Cortex of kidney (tissue), 1 donor: ENCODE data around the gene VAV2.

Experiments
- DNase-seq: peaks from one replicate; lab custom pipeline; 2025; lab: John Stamatoyannopoulos, UW

Gene VAV2

DNA sequence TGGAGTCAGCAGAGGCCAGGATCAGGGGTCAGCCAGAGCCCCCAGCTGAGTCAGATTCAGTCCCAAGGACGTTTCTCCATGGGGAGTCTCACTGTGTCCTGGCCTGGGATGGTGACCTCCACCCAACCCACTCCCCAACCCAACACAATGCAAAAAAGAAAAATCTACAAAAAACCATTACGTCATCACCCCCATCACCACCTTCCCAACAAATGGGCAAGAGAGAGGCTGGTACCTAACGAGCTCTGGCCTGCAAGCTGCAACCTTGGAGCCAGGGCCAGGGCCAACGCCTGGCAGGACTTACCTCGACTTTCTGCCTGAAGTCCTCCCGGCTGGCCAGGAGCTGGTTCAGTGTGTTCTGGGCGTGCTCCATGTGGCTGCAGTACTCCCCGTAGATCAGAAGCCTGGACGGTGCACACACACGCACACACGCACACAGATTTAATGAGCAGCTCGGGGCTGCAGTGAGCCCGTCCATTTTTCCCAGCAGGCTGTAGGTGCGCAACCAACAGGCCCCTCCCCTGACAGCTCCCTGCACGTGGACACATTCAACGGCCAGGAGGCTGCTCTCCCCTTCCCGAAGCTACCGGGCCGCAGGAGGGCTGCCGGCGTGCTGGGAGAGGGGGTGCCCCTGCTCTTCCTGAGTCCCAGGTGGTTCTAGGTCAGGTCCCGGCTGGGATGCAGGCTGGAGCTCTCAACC, 194.6 kb downstream of the VAV2 start:
- no peak for DNase-seq

DNA sequence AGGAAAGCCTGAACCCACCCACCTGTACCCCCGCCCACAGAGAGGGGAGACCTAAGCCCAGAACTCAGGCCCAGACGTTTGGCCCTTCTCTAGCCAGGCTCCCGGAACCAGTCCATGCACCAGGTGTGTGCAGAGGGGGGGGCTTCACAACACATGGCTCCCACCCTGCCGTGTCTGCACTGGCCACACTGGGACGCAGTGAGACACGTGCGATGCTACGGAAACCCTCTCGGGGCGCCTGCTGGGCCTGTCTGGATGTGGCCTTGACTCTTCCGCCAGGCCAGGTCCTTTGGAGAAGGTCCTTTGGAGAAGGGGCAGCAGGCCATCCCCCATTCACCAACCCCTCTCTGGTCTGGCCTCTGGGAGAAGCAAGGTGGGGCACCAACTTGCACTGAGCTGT, 195.6 kb downstream of the VAV2 start:
- DNase-seq: no peak

DNA sequence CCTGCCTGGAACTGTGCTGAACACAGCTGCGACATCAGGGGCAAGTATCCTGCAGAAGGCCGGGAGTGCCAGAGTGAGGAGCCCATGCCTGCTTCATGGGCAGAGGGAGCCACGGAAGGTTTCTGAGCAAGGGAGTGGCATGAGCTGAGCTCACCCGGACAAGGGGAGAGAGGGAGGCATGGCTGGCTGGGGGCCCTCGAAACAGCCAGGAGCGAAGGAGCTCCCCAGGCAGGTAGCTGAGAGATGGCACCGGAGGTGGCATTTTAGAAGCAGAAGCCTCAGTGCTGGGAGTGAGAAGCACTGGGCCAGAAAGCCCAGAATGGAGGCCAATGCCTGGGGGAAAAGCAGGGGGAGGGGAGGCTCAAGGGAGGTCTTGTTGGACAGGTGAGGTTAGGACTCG, 197.1 kb downstream of the VAV2 start:
- no peak for DNase-seq

DNA sequence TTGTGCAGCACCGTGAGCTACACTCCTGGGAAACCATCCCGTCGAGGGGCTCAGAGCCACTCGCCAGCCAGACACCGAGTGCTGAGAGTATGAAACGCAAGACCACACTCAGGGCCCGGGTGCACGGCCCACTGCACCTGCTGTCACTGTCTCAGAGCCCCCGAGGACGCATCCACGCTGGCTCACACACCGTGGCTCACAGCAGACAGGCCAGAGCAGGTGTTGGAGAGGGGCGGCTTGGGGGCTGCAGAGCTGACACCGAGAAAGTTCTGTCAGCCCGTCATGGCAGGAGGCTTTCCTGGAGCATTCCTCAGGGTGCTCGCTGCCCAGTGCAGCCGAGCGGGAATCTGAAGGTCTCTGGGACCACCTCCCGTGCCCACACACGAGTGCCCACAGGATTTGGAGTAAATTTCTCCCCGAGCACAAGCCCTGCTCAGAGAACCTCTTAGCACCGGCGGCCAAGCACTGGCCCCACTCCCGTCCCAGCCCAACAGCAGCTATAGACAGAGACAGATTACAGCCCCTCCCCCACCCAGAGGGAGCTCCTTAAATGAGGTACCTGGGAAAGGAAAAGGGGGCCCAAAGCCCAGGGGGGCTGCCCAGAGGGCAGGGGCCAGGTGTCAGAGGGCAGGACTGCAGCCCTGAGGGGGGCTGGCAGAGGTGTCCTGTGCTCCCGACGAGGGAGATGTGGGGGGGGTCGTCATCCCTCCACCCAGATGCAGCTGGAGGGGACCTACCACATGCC, 197.9 kb downstream of the VAV2 start:
- DNase-seq: no peak

DNA sequence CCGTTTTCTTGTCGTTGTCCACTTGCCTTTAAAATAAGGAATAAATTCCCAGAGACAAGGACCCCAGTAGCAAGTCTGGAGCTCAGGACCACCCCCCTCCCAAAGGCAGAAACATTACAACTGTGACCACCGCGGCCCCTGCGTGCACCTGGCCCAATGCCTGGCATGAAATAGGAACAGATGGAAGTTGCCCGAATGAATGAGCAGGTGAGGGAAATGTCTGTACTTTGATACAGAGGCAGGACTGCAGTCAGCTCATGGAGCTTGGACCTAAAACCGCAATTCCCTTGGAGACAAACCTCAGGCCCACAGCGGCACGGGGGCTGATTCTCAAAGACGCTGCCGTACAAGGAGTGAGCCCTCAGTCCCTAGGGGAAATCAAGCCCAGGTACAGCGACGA, 198.7 kb downstream of the VAV2 start:
- DNase-seq: no peak

DNA sequence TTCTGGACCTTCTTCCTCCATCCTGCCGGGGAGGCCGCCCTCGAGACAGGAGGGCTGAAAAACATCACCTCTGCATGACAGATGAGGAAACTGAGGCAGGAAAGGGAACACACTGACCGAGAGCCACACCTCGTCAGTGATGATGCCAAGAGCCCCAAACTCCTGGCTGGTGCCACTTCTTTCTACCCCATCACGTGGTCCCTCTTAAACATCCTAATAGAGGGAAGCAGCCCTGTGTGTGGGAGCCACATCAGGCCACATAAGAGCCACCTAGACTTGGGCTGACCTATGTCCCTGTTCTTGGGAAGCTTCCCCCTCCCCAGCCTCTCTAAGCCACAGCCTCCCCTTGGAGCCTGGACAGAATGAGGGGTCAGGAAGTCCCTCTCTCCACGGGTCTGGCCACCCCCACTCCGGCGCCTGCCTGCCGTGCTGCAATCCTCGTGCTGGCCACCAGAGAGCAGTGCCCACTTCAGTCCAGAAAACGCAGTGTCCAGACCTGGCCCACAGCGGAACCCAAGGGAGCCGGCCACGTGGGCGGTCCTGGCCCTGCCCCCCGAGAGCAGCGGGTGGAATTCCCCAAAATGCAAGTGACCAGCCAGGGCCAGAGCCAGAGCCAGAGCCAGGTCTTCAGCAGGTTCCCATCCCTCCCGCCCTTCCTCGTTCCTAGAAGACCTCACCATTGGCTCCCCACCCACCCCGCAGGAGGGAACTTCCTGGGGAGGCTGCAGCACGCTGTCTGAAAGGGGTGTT, 199.2 kb downstream of the VAV2 start:
- DNase-seq: no peak

DNA sequence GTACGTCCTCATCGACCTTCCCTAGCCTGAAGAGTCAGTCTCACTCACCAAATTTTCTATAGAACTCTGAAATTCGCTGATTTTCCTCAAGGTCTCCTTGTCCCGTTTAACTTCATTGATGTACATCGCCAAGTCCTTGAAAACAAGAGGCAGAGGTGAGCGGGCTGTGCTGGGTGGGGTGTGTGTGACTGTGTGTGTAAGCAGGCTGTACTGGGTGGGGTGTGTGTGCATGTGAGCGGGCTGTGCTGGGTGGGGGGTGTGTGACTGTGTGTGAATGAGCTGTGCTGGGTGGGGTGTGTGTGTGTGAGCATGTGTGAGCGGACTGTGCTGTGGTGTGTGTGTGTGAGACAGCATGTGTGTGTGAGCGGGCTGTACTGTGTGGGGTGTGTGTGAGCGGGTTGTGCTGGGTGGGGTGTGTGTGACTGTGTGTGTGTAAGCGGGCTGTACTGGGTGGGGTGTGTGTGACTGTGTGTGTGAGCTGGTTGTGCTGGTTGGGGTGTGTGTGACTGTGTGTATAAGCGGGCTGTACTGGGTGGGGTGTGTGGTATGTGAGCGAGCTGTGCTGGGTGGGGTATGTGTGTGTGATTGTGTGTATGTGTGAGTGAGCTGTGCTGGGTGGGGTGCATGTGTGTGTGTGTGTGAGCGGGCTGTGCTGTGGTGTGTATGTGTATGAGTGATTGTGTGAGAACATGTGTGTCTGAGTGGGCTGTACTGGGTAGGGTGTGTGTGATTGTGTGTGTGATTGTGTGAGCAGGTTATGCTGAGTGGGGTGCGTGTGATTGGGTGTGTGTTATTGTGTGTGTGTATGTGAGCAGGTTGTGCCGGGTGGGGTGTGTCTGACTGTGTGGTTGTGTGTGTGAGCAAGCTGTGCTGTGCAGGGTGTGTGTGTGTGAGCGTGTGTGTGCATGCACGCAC, 200.1 kb downstream of the VAV2 start:
- no peak for DNase-seq

DNA sequence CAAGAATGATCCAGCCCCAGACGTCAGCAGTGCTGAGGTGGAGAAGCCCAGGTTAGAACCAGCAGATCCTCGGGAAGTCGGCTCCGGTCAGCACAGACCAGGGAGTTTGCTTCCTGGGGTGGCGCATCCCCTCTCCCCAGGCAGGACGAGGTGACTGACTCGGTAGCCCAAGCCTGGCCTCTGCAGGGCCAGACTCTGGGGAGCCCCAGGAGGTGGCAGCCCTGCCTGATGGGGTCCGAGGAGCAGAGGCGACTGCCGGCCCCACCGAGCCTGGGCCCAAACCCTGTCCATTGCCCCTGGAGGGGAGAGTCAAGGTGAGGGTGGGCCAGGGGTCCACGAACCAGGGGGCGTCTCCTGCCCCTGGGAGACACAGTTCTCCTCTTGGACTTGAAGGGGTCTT, 201.1 kb downstream of the VAV2 start:
- no peak for DNase-seq

DNA sequence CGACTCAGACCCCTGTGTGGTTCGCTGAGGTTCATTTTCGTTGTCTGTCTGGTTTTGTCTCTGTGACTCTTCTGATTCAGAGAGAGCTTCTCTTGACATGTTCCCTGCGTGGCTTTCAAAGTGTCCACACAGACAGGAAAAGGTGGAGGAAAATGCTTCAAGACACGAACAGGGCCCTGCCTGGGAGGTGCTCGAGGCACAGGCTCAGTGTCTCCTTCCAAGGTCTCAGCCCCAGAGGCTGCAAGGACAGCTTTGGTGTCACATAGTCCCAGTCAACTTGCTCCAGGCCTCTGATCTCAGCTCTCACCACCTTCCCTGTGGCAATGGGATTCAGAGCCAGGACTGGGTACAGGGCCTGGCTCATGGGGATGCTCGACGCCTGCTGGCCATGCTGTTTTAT, 202.3 kb downstream of the VAV2 start:
- DNase-seq: no peak

DNA sequence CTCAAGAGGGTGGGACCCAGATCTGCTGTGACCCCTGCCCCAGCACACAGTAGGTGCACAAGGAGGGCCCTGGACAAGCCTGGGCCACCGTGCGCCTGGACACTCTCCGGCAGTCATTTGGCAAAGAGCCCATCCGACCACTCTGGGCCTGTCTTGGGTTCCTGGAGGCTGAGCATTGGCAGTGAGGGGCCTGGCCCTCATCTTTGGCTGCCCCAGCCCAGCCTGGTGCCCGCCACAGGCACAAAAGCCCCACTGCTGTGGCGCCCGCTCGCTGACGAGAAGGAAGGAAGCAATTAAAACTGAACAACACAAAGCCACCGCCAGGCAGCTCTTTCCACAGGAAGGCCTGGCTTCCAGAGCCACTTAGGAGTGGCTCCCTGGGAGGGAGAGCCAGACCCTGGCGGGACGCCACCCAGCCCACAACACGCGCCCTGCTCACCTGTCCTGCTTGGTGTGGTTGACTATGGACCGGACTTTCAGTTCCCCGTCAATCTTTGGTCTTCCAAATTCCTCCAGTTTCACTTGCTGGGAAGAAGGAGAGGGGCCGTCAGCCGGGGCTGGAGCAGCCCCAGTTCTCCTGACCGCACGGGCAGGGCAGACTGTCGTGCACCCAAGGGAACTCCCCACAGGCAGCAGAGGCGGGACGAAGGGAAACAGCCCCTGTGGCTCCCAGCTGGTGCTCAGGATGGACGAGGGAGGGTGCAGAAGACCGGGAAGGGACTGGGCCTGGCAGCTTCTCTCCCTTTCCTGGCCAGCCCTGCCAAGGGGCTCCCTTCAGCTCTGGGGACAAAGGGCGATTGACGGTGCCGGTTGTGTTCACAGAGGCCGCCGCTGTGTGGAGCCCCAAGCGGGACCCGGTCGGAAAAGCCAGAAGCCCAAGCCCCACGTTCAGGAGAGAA, 203.1 kb downstream of the VAV2 start:
- DNase-seq: no peak

DNA sequence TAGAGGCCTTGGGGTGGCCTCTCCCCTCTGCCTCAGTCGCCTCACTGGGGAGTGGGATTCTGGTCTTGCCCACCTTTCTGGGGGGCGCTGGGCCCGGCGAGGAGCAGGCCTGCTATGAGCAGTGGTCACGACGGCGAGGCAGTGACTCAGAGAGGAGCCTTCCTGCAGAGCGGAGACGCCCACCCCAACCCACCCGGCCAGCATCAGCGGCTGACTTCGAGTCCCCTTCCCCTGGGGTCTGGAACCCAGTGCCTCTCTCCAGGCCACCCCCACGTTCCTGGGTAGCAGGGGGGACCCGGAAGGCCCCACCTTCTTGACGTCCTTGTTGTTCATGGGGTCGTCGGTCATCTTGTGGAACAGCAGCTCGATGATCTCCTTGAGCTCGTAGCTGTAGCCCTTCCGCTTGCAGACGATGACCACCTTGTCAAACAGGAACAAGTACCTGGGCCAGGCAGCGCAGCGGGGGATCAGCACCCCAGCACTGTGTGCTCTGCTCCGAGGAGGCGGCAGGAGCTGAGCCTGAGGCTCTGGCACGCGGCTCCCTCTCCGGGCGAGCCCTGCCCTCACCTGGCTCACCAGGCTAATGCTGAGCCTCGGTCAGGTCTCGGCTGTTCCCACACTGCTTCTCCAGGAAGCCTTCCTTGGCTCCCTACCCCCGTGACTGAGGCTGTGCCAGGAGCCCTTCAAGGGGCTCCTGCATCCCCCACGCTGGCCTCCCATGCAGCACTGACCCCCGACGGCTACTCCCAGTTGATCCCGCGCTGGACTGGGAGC, 203.9 kb downstream of the VAV2 start:
- no peak for DNase-seq

DNA sequence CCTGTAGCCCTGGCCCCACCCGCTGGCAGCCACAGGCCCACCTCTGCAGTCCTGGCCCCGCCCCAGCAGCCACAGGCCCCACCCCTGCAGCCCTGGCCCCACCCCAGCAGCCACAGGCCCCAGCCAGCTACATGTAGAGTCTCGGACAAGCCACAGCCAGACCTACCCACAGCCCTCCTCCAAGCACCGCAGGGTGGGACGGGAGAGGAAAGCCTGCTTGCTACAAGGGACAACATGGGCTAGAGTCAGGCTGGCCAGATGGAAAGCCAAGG, 204.4 kb downstream of the VAV2 start:
- DNase-seq: no peak

DNA sequence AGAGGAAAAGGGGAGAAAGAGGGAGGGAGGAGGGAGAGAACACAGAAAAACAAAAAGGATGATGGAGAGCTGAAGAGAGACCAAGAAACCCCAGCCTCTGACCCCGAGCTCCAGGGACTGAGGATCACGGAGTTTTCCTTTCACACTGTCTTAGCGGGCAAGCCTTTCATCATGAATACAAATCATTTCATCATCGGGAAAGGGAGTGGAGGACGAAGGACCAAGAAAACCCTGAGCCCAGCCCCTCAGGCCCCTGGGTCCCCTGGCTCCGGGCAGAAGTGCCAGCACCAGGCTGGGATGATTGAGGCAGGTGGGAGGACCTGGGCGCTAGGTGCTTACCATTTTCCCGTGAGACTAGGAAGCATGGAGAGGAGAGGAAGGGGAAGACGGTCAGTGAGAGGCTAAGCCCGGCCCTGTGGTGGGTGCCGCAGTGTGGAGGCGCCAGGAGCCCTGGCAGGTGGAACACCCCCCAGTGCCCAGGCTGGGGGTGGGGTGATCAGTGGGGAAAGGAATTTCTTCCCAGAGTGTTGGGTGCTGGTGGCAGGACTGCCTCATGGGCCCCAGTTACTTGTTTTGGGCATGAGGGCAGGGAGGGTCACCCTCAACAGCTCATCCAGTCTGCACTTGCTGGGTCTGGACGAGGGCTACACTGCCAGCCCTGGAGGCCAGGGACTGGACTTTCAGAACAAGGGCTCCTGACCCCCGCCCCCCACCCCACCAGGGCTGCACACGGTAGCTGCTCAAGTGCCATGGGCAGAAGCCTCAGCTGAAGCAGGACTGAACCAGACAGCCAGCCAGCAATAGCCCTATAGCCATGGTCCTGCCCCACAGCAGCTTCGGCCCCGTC, 205.0 kb downstream of the VAV2 start:
- DNase-seq: no peak

DNA sequence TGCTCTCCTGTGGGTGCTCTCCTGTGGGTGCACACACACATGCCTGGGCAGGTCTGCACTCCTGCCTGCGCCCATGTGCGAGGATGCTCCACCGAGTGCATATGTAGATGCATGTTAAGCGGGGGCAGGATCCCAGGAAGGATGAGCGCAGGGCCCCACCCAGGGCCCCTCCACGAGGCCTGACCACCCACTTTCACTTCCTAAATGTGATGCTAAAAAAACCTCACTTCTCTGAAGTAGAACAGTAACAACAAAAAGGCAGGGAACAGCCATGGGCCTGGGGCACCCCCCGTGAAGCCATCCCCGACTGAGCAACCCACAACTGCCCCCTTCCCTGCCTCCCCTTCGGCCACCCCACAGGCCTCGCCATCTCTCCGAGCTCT, 205.8 kb downstream of the VAV2 start:
- DNase-seq: no peak

DNA sequence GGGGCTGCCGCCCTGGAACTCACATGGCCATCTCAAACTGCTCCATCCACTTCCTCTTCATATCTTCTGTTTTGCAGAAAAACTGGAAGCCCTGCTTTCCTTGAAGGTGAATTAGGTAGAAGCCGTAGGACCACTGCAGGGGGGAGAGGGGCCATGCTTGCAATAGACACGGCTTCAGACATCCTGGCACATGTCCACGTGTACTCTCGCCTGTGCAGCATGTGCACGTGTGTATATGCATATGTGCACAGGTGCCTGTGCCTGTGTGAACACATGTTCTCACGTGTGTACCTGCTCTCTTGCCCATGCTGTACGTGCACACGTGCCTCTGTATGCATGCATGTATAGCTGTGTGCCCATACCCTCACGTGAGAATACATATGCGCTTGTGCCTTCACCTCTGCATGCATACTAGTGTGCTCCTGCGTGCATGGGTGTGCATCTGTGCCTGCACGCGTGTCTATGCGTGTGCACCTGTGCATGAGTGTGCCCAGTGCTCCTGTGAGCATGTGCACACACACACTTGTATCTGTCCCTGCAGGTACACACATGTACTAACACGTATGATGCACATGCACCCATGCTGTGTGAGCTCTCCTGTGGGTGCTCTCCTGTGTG, 206.3 kb downstream of the VAV2 start:
- no peak for DNase-seq

DNA sequence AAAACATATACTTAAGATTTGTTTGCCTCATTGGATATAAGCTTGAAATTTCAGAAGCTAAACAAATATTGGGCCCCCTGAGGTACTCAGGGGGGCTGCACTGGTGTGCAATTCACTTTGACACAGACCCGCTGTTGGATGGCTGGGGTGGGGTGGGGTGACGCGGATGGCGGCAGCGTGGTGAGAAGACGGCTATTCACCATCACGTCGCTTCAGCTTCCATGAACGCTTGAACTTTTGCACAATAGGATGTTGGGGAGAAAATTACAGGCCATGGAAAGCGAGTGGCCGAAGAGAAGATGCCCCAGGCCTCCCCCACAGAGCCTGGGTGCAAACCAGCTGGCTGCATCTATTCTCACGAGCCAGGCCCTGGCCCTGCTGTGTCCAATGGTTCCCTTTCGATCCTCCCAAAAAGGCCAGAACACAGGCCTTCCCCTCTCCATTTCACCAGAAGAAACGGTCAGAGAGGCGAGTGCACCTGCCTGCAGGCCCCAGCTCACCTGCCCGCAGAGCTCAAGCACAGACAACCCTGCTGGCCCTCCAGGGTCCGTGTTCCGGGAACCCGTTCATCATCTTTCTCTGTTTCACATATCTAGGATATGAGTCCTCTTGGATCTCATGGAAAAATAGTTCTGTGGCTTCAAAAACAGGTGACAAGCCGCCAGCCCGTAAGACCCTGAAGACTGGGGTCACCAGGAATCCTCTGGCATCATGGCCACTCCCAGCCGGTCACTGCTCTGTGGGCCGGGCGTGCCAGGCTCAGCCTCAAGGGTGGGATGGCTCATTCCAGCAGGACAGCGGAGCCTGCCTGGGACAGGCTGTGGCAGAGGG, 207.2 kb downstream of the VAV2 start:
- DNase-seq: no peak

DNA sequence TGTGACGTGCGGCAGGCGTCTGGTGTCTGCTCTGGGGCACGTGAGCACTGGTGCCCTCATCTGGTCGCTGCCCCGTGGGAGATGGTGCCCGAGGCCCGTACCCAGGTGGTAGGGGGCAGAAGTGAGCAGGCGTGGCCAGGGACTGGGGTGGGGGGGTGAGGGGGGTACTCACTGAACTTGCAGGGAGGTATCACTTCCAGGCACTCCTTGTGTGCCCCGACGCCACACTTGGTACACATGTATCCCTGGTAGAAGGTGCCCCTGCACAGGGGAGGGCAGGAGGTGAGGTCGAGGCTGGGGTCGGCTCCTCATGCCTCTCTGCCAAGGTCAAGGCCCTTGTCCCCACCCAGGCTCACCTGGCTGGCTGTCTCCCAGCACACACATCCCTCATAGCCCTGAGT, 208.8 kb downstream of the VAV2 start:
- DNase-seq: no peak
